Measurements from ENCODE around the gene LILRA2.
"Not testable (repeated sequence)": the region's sequence is repeated elsewhere in the genome, so short reads cannot be mapped to it uniquely, and the experiment has no call there.

The LILRA2 gene

DNA sequence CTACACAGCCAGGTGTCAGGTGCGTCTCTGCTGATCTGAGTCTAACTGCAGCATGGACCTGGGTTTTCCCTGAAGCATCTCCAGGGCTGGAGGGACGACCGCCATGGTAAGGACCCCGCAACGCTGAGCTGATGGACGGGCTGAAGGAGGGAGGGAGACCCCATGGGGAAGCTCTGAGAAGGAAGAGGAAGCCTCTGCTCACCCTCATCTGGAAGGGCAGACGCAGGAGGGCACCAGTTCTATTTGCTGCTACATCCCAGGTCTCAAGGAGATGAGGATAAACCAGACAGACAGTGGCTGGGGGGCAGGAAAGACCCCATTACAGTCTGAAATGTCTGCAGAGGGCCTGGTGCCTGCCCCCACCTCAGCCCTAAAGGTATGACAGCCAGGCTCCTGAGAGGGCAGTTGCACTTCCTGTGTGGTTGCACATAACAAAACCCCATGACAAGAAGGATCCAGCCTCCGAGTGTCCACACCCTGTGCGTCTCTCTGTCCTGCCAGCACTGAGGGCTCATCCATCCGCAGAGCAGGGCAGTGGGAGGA, at the start of gene LILRA2:
LILRA2 (plus strand) TSS at position 461 of the 543 bp plus-strand sequence. CDS start 89 bp downstream, outside the sequence.
- no peak for DNase-seq (ENCODE audit: low read depth in 2 of 2, low spot score in 1 of 2)

DNA sequence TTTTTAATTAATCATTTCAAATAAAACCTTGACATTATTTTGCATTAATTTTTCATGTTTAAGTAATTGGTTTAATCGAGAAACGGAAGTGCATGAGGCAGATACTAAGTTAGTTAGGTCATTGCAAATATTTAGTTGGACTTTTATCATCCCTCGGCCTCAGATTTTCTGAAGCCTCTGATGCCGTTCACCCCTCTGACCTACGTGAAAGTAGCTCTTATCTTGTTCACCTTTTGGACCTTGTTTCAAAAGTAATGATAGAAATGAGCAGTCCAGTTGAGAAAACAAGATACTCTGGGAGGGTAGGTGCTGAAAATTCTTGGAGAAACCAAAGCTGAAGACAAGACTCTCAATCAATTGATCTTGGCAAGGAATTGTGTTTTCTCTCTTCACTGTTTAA, 48.0 kb upstream of the LILRA2 start:
- DNase-seq (ENCODE audit: low read depth in 2 of 2, low spot score in 1 of 2): no peak

DNA sequence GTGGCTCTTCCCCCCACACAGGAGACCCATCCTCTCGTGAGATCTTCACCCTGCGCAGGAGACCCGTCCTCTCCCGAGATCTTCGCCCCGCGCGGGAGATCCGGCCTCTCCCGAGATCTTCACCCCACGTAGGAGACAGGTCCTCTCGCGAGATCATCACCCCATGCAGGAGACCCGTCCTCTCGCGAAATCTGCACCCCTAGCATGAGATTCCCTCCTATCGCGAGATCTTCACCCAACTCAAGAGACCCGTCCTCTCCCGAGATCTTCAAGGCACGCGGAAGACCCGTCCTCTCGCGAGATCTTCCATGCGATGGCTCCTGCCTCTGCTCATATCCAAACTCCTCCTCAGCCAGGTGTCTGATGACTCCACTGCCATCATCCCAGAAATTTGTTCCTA, 46.6 kb upstream of the LILRA2 start:
- DNase-seq (ENCODE audit: low read depth in 2 of 2, low spot score in 1 of 2): no peak

DNA sequence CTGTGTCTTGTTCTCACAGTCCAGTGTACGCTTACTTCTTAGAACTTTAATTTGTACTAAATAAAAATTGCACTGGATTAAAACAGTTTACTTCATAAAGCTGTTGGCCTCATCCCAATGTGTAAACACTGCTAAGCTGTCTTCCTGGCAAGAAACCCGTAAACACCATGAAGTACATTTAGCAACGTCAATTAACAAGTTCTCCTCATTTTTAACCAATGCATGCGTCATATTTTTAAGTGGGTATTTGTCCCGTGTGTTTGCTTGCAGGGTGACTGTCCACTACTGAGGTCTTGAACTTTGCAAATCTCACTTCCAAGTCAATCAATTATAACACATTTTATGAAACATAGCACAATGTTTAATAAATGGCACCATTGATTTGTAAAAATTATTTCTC, 42.7 kb upstream of the LILRA2 start:
- no peak for DNase-seq (ENCODE audit: low read depth in 2 of 2, low spot score in 1 of 2)

DNA sequence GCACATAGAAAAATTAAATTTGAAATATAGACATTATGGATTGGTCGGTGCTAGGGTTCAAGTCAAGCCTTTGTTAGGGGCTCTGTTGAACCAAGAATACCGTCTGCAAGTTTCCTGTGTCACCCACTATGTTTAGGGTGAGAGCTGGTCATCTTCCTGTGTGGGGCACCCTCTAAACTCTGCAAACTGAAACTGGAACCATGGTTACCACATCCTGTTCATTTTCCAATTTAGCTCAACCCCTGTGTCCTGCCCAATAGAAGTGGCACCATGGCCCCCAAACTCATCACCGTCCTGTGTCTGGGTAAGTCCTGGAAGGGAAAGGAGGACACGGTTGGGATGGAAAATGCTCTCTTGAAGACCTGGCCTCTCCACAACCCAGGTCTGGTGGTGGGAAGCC, 41.1 kb upstream of the LILRA2 start:
- DNase-seq (ENCODE audit: low read depth in 2 of 2, low spot score in 1 of 2): no peak

DNA sequence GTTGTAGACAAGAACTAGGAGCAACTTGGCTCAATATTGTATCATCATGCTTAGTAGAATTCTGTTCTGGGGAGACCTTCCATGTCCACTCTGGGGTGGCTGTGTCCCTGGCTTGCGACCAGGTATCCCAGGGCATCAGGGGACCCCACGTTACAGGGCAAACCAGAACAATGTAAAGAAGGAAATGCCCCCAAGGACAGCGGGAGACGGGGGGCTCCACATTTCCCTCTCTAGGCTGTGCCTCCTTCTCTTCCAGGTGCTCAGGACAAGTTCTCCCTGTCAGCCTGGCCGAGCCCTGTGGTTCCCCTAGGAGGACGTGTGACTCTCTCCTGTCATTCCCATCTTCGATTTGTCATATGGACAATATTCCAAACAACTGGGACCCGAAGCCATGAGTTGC, 40.1 kb upstream of the LILRA2 start:
- no peak for DNase-seq (ENCODE audit: low read depth in 2 of 2, low spot score in 1 of 2)

DNA sequence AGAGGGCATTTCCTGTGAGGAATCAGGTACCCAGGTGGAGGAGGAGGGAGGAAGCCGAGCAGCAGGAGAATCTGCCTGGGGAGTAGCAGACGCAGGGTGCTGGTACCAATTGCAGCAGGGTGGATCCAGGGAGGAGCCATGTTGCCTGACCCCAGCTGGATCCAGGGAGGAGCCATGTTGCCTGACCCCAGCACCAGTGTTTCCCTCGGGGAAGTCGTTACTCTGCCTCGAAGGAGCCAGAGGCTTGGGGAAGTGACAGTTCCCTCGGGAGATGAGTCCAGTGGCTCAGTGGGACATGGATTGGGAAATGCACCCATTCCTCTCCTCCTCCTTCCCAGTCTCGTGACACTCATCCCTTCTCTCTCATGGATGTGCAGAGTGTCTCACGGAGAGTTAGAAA, 39.4 kb upstream of the LILRA2 start:
- no peak for DNase-seq (ENCODE audit: low read depth in 2 of 2, low spot score in 1 of 2)

DNA sequence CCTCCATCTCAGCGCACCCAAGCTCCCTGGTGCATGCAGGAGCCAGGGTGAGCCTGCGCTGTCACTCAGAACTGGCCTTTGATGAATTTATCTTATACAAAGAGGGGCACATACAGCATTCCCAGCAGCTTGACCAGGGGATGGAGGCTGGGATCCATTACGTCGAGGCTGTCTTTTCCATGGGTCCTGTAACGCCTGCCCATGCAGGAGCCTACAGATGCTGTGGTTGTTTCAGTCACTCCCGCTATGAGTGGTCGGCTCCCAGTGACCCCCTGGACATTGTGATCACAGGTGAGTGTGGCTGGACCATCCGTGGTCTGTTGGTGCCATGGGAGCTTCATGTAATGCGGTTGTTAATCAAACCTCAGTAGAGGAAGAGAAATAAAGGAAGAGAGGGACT, 38.0 kb upstream of the LILRA2 start:
- no peak for DNase-seq (ENCODE audit: low read depth in 2 of 2, low spot score in 1 of 2)

DNA sequence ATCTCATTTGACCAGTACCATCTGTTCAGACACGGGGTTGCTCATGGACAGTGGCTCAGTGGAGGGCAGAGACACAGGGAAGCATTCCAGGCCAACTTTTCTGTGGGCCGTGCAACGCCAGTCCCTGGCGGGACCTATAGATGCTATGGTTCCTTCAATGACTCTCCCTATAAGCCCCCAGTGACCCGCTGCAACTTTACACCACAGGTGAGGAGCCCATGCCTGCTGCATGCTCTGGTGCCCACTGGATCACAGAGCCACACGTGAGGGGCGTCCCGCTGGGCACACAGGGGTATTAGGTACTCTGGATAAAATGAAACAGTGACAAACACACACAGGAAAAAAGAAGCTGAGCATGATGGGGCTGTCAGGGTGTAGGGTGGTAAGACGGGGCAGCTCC, 36.6 kb upstream of the LILRA2 start:
- DNase-seq (ENCODE audit: low read depth in 2 of 2, low spot score in 1 of 2): no peak

DNA sequence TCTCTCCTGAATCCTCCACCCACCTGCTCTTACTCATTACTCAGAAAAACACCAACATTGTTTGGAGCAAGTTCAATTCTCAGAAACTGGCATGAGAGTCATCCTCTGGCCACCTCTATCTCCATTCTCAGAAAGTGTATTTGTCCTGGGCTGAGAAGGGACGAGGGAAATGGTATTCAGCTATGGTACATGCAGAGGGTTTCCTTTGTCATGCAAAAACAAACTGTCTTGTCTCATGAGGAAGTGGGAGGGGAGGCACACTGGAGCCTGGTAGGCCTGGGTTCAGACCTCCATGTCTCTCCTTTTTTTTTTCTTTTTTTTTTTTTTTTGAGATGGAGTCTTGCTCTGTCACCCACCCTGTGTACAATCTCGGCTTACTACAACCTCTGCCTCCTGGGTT, 31.9 kb upstream of the LILRA2 start:
- DNase-seq (ENCODE audit: low read depth in 2 of 2, low spot score in 1 of 2): no peak

DNA sequence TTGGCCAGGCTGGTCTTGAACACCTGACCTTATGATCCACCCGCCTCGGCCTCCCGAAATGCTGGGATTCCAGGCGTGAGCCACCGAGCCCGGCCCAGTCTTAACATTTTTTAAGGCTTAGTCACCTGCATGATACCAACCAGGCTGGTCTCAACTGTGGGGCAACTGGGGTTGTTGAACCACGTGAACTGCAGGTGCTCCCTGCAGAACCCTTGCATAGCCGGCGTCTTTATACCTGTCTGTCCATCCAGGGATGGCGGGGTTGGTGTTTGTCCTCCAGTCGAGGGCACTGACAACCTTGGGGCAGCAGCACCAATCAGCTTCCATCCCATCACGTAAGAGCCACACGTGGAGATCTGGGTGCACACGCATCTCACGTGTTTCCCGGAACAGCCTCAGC, 24.8 kb upstream of the LILRA2 start:
- DNase-seq (ENCODE audit: low read depth in 2 of 2, low spot score in 1 of 2): no peak

DNA sequence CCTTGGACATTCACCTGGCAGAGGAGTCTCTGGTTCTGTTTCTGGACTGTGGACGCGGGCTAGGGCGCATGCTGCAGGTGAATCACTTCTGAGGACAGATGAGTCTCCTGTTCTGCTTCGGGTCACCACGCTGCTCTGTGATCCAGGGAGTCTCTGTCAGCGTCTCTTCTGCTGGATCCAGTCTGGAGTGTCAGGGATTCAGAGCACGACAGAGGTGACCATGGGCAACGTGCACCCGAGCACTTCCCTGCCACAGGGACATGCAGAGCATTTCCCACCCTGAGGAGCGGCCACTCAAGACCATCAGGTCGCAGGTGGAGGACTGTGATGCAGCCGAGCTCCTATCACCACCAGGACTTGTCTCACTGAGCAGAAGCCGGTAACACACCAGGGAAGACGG, 24.4 kb upstream of the LILRA2 start:
- no peak for DNase-seq (ENCODE audit: low read depth in 2 of 2, low spot score in 1 of 2)

DNA sequence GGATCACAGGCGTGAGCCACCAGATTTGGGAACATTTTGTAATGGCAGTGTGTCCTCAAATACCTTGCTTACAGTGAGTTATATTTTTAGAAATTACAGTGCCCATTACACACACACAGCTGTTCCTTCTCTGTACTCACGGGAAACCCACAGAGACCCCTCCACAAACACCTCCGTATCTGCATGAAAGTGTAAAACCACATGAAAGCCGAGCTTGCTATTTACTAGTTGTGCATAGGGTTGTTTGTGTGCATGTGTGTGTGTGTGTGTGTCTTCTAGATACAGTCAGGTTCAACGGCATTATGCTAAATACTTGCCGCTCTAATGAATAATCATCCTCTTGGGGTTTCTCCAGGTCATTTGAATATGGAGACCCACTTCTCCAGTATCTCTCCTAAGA, 22.3 kb upstream of the LILRA2 start:
- DNase-seq (ENCODE audit: low read depth in 2 of 2, low spot score in 1 of 2): no peak

DNA sequence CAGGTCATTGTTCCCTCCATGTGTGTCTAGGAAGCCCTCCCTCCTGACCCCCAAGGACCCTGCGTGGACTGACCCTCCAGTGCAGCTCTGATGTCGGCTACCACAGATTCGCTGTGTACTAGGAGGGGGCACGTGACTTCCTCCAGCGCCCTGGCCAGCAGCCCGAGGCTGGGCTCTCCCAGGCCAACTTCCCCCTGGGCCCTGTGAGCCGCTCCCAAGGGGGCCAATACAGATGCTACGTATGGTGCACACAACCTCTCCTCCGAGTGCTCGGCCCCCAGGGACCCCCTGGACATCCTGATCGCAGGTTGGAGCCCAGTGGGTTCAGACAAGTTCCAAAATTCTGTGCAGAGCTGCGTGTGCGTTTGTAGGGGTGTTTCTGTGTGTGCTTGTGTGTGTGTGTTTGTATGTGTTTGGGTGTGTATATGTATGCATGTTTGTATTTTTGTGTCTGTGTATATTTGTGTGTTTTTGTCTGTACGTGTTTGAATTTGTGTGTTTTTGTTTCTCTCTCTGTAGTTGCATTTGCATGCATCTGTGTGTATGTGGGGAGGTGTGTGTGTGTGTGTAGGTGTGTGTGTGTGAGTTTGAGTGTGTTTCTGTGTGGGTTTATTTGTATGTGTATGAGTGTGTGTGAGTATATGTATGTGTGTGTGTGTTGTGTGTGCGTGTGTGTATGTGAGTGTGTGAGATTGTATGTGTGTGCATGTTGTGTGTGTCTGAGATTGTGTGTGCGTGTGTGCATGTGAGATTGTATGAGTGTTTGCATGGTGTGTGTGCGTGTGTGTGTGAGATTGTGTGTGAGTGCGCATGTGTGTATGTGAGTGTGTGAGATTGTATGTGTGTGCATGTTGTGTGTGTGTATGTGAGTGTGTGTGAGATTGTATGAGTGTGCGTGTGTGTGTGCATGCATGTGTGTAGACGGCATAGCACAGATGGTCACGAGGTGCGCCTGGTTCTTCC, 21.4 kb upstream of the LILRA2 start:
- no peak for DNase-seq (ENCODE audit: low read depth in 2 of 2, low spot score in 1 of 2)

DNA sequence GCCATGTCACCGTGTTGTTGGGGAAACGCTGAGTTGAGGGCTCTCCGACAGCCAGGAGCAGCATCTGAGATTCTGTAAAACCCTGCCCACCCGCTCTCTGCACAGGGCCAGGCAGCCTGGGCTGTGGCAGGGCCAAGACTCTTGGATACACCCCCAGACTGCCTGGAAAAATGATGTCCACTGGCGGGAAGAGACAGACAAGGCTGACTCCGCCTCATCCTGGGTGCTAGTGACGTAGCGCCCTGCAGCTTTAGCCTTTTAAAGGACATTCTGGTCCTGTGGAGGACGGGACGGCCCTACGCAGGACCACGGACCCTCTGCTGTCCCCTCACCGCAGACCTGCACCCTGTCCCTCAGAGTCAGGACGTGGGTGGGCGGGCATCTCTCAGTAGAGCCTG, 20.7 kb upstream of the LILRA2 start:
- DNase-seq (ENCODE audit: low read depth in 2 of 2, low spot score in 1 of 2): no peak

DNA sequence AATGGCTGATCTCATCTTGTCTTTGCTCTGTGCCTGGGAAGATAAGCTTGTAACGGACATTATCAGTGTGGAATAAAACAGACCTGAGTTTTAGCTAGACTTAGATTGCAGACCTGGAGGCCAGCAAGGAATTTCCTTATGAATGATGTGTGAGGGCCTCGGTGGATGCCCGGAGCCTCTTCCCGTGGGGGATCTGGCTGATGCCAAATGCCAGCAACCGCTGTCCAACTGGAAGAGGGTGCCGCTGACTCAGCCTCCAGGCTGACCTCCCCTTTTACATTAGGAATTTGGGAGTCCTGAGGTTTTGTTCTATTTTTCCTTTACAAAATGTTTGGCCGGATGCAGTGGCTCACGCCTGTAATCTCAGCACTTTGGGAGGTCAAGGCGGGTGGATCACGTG, 19.6 kb upstream of the LILRA2 start:
- DNase-seq (ENCODE audit: low read depth in 2 of 2, low spot score in 1 of 2): no peak

DNA sequence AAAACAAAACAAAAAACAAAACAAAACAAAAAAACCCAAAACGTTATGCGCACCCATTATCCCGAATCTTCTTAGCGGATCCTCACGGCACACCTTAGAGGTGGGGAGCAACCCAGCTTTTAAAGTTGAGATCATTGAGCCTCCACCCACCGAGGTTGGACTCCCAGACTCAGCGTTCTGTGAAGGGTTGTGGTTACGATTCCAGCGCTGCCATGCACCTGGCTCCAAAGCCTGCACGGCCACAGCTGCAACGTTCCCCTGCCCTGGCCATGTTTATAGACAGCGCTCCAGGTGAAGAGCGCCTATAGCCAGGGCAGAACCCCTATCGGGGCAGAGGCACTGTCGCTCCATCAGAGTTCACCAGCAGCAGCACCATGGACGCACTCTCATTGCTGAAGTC, 18.7 kb upstream of the LILRA2 start:
- DNase-seq (ENCODE audit: low read depth in 2 of 2, low spot score in 1 of 2): no peak

DNA sequence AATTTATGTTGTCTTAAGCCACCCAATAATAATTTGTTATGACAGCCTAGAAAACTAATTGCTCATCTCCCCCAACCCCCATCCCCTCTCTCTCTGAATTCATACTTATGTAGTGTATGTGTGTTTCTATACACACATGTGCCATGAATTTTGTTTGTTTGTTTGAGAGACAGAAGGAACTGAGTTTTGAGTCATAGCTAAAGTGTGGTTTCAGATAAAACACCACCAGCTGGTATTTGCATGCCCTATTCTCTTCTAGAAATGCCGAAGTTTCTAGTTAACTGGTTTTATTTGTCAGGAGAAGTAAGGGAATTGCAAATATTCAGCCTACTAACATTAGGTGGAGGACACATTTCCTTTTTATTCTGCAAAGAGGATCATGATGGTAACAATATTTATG, 17.4 kb upstream of the LILRA2 start:
- DNase-seq (ENCODE audit: low read depth in 2 of 2, low spot score in 1 of 2): no peak

DNA sequence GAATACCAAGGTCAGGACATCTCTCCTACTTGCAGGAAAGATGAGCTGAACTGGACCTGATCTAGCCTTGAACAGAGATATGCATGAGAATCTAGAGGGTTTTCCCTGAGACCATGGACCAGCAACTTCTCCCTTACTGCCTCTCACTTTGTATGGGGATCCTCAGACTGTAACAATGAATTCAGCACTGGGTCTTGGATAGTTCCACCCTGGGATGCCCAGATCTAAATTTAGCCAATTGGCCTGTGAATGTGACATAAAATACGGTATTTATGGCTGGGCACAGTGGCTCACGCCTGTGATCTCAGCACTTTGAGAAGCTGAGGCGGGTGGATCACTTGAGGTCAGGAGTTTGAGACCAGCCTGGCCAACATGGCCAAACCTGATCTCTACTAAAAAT, 15.3 kb upstream of the LILRA2 start:
- no peak for DNase-seq (ENCODE audit: low read depth in 2 of 2, low spot score in 1 of 2)

DNA sequence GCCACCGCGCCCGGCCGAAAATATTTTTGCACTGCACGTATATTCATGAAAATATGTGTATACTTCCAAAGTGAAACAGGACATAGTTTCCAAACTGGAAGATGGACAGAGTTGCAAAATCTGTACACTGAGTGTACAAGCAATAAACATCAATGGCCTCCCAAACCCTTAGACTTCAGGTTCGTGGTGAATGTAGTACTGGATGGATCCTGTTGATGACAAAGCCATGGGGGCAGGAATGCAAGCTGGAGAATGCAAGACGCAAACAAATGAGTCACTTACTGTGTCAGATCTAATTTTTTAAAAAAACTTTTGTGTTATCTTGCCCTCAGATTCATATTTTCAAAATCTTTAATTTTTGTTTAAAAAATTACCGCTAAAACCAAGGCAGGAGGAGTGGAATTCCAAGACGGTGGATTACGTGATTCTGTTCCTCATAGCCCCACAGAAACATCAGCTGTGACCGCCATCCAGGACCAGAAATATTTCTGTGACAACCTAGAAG, 12.7 kb upstream of the LILRA2 start:
- DNase-seq (ENCODE audit: low read depth in 2 of 2, low spot score in 1 of 2): no peak

DNA sequence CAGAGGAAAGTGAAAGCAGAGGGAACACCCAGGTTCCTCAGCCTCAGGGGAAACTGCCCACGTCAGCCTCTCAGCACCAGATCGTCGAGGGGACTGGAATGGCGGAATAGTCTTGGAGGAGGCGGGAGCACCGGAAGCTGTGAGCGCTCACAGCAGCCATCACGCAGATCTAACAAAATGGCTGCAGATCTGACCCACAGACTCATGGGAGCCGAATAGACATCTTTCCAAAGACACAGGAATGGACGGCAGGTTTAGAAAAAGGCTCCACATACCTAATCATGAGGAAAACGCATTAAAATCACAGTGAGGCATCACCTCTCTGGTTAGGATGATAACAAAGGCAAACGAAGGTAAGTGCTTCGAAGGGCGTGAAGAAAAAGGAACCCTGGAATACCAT, 11.8 kb upstream of the LILRA2 start:
- no peak for DNase-seq (ENCODE audit: low read depth in 2 of 2, low spot score in 1 of 2)

DNA sequence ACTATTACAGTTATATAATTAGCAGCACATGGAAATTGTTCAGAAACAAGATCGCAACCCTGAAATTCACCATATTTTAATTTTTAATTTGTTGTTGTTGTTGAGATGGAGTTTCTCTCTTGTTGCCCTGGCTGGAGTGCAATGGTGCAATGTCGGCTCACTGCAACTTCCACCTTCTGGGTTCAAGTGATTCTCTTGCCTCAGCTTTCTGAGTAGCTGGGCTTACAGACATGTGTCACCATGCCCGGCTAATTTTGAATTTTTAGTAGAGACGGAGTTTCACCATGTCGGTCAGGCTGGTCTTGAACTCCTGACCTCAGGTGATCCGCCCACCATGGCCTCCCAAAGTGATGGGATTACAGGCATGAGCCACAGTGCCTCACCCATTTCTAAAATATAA, 10.4 kb upstream of the LILRA2 start:
- DNase-seq (ENCODE audit: low read depth in 2 of 2, low spot score in 1 of 2): not testable (repeated sequence)

DNA sequence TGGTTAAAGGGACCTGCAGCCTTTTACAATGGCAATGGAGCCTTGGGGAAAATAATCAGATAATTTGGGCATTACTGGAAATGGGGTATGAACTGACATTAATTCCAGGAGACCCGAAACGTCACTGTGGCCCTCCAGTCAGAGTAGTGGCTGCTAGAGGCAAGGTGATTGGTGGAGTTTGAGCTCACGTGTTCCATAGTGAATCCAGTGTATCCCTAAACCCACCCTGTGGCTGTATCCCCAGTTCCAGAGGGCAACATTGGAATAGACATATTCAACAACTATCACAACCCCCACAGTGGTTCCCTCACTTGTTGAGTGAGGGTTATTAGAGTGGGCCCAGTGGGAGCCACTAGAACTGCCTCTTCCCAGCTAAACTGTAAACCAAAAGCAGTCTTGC, 3.3 kb upstream of the LILRA2 start:
- DNase-seq (ENCODE audit: low read depth in 2 of 2, low spot score in 1 of 2): no peak
